ENCODE results near the gene GREM2.

The GREM2 gene

GRCh38 chr1:240591078-240591477 lies 20.9 kb downstream of the GREM2 start:
- no peak overlapping the region for H2AFZ ChIP-seq (ENCODE audit: low read length)
- H3K4me2 ChIP-seq (ENCODE audit: low read length), result no peak overlapping the region
- no peak for TF ChIP-seq EZH2 (IDR thresholded peaks at IDR 0.05; ENCODE audit: borderline replicate concordance, low read length)
- no peak for TF ChIP-seq CTCF (IDR thresholded peaks at IDR 0.05; ENCODE audit: low read length)
- H3K27ac ChIP-seq (ENCODE audit: low read depth, low read length, poor library complexity, severe bottlenecking), result no peak overlapping the region
- H3K9ac ChIP-seq (ENCODE audit: low read length), result no peak overlapping the region
- H3K36me3 ChIP-seq (ENCODE audit: insufficient read depth, low read length), result no peaks in the 10 kb centered on the region
- H4K20me1 ChIP-seq (ENCODE audit: insufficient read depth, low read length), result no peaks in the 10 kb centered on the region
- H3K79me2 ChIP-seq (ENCODE audit: insufficient read depth, low read length), result no peaks in the 10 kb centered on the region
- no peaks in the 10 kb centered on the region for H3K9me3 ChIP-seq (ENCODE audit: low read length)
- no peaks in the 10 kb centered on the region for H3K27me3 ChIP-seq (ENCODE audit: insufficient read depth, low read length)
- no peak overlapping the region for H3K4me3 ChIP-seq (ENCODE audit: low read depth, low read length, poor library complexity, severe bottlenecking)
- no peaks in the 10 kb centered on the region for H3F3A ChIP-seq (ENCODE audit: insufficient read depth, low read length)
- H3K9me2 ChIP-seq (ENCODE audit: low read depth, low read length), result no peaks in the 10 kb centered on the region
- H3K4me1 ChIP-seq (ENCODE audit: insufficient read depth, low read length, severe bottlenecking), result no peaks in the 10 kb centered on the region

GRCh38 chr1:240589585-240590110 lies 22.3 kb downstream of the GREM2 start:
- Histone ChIP-seq H3K4me2 (ENCODE audit: low read length) (no peak overlapping the region), H3K4me3 (ENCODE audit: low read depth, low read length, poor library complexity, severe bottlenecking) (no peak overlapping the region), H3K36me3 (ENCODE audit: insufficient read depth, low read length) (no peaks in the 10 kb centered on the region), H3K4me1 (ENCODE audit: insufficient read depth, low read length, severe bottlenecking) (no peaks in the 10 kb centered on the region), H3K79me2 (ENCODE audit: insufficient read depth, low read length) (no peaks in the 10 kb centered on the region), H3K9me3 (ENCODE audit: low read length) (no peaks in the 10 kb centered on the region), H4K20me1 (ENCODE audit: insufficient read depth, low read length) (no peaks in the 10 kb centered on the region), H2AFZ (ENCODE audit: low read length) (no peak overlapping the region), H3K9ac (ENCODE audit: low read length) (no peak overlapping the region), H3K27me3 (ENCODE audit: insufficient read depth, low read length) (no peaks in the 10 kb centered on the region), H3K27ac (ENCODE audit: low read depth, low read length, poor library complexity, severe bottlenecking) (no peak overlapping the region), H3K9me2 (ENCODE audit: low read depth, low read length) (no peaks in the 10 kb centered on the region), H3F3A (ENCODE audit: insufficient read depth, low read length) (no peaks in the 10 kb centered on the region)
- no peak for TF ChIP-seq EZH2 (IDR thresholded peaks at IDR 0.05; ENCODE audit: borderline replicate concordance, low read length)
- no peak for TF ChIP-seq CTCF (IDR thresholded peaks at IDR 0.05; ENCODE audit: low read length)

GRCh38 chr1:240586006-240586405 lies 25.9 kb downstream of the GREM2 start:
- no peak overlapping the region for H3K9ac ChIP-seq (ENCODE audit: low read length)
- TF ChIP-seq CTCF (IDR thresholded peaks at IDR 0.05; ENCODE audit: low read length) (no peak), EZH2 (IDR thresholded peaks at IDR 0.05; ENCODE audit: borderline replicate concordance, low read length) (no peak)
- H3K4me3 ChIP-seq (ENCODE audit: low read depth, low read length, poor library complexity, severe bottlenecking), result no peak overlapping the region
- no peaks in the 10 kb centered on the region for H3K4me1 ChIP-seq (ENCODE audit: insufficient read depth, low read length, severe bottlenecking)
- H3K79me2 ChIP-seq (ENCODE audit: insufficient read depth, low read length), result no peaks in the 10 kb centered on the region
- no peak overlapping the region for H2AFZ ChIP-seq (ENCODE audit: low read length)
- no peaks in the 10 kb centered on the region for H3K36me3 ChIP-seq (ENCODE audit: insufficient read depth, low read length)
- H3K27ac ChIP-seq (ENCODE audit: low read depth, low read length, poor library complexity, severe bottlenecking), result no peak overlapping the region
- H3K9me3 ChIP-seq (ENCODE audit: low read length), result no peaks in the 10 kb centered on the region
- no peaks in the 10 kb centered on the region for H4K20me1 ChIP-seq (ENCODE audit: insufficient read depth, low read length)
- H3K4me2 ChIP-seq (ENCODE audit: low read length), result no peak overlapping the region
- no peaks in the 10 kb centered on the region for H3F3A ChIP-seq (ENCODE audit: insufficient read depth, low read length)
- H3K9me2 ChIP-seq (ENCODE audit: low read depth, low read length), result no peaks in the 10 kb centered on the region
- H3K27me3 ChIP-seq (ENCODE audit: insufficient read depth, low read length), result no peaks in the 10 kb centered on the region
